Neural cell (in vitro differentiated cells): ENCODE data around the gene ARHGAP25.

Experiments used
- EP300 ChIP-seq: fragments of 450-650 bp; conservative IDR thresholded peaks from 2 replicates; pipeline ENCODE4 v1.6.1; 2014; ENCODE audit warnings: antibody characterized with exemption, mild to moderate bottlenecking, moderate library complexity; ENCODE audit not compliant: poor library complexity, severe bottlenecking
- POLR2AphosphoS5 ChIP-seq: IDR thresholded peaks from 2 replicates; pipeline ENCODE4 v1.6.1; 2012
- RAD21 ChIP-seq: fragments of 450-650 bp; conservative IDR thresholded peaks from 2 replicates; pipeline ENCODE4 v1.6.1; 2014; ENCODE audit warnings: antibody characterized with exemption, mild to moderate bottlenecking, moderate library complexity
- TF ChIP-seq, protein P1 (sequence below): fragments of 450-650 bp; IDR thresholded peaks from 2 replicates; pipeline ENCODE4 v1.5.1; 2014; ENCODE audit warnings: antibody characterized with exemption, mild to moderate bottlenecking, moderate library complexity; ENCODE audit not compliant: poor library complexity, severe bottlenecking

GRCh38 chr2:68791914-68792313, 57.3 kb downstream of the ARHGAP25 start:
- TF ChIP-seq EP300: no peak
- TF ChIP-seq, protein P1, sequence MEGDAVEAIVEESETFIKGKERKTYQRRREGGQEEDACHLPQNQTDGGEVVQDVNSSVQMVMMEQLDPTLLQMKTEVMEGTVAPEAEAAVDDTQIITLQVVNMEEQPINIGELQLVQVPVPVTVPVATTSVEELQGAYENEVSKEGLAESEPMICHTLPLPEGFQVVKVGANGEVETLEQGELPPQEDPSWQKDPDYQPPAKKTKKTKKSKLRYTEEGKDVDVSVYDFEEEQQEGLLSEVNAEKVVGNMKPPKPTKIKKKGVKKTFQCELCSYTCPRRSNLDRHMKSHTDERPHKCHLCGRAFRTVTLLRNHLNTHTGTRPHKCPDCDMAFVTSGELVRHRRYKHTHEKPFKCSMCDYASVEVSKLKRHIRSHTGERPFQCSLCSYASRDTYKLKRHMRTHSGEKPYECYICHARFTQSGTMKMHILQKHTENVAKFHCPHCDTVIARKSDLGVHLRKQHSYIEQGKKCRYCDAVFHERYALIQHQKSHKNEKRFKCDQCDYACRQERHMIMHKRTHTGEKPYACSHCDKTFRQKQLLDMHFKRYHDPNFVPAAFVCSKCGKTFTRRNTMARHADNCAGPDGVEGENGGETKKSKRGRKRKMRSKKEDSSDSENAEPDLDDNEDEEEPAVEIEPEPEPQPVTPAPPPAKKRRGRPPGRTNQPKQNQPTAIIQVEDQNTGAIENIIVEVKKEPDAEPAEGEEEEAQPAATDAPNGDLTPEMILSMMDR: no peak
- TF ChIP-seq POLR2AphosphoS5: no peak
- no peak for TF ChIP-seq RAD21
